GM19463 (cell line): ENCODE measurements around the gene C4A.
"Not testable (repeated sequence)": the region's sequence is repeated elsewhere in the genome, so short reads cannot be mapped to it uniquely, and the experiment has no call there.

Source experiments
- ATAC-seq: cut with Tn5 transposase; IDR thresholded peaks from one replicate; pipeline ENCODE4 v1.9.1; 2021; ENCODE audit warnings: mild to moderate bottlenecking, moderate library complexity; ENCODE audit not compliant: unreplicated experiment

C4A gene

GRCh38 chr6:31978831-31979230 lies 3.0 kb upstream of the C4A start:
- ATAC-seq: no peak

DNA sequence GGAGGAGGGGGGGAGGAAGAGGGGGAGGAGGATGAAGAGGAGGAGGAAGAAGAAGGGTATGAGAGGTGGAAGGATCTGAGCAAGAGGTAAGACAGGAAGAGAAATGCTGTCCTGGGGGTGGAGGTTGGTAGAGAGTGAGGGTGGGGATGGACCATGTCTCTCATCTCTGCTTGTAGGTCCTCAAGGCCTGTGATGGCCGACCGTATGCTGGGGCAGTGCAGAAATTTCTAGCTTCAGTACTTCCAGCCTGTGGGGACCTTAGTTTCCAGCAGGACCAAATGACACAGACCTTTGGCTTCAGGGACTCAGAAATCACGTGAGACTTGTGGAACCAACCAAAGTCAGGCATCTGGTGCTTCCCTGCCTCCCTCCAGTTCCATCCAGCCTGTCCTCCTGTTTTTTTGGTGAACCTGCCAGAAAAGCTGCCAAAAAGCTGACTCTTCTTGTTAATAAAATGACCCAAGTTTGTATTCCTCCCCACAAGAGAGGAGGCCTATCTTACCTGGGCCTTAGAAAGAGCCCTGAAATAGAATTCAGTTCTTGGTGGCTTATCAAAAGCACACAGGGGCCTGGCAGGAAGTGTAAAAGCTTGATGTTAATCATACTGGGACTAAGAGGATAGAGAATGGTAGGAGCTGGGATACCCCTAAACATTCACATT lies 2.5 kb upstream of the C4A start:
- no peak for ATAC-seq

GRCh38 chr6:31980195-31980876 lies 1.5 kb upstream of the C4A start:
- not testable (repeated sequence) for ATAC-seq

- ATAC-seq: not testable (repeated sequence)
Measured at GRCh38 chr6:31980998-31981397, 859 bp upstream of the C4A start.

DNA sequence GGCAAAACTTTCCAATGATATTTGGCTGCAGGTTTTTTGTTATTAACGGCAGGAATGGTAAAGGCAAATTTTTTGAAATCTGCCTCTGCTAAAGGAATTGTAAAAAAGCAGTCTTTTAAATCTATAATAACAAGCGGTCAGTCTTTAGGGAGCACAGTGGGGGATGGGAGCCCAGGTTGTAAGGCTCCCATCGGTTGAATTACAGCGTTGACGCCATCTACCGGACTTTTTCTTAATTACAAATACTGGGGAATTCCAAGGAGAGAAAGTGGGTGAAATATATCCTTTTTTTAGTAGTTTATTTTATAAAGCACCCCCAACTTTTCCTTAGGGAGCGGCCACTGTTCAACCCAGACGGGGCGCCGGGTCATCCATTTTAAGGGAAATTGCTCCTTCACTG lies 7.5 kb downstream of the C4A start:
- ATAC-seq: not testable (repeated sequence)

GRCh38 chr6:31994421-31994820 lies 12.6 kb downstream of the C4A start:
- not testable (repeated sequence) for ATAC-seq

GRCh38 chr6:31996385-31996784 lies 14.5 kb downstream of the C4A start:
- not testable (repeated sequence) for ATAC-seq

DNA sequence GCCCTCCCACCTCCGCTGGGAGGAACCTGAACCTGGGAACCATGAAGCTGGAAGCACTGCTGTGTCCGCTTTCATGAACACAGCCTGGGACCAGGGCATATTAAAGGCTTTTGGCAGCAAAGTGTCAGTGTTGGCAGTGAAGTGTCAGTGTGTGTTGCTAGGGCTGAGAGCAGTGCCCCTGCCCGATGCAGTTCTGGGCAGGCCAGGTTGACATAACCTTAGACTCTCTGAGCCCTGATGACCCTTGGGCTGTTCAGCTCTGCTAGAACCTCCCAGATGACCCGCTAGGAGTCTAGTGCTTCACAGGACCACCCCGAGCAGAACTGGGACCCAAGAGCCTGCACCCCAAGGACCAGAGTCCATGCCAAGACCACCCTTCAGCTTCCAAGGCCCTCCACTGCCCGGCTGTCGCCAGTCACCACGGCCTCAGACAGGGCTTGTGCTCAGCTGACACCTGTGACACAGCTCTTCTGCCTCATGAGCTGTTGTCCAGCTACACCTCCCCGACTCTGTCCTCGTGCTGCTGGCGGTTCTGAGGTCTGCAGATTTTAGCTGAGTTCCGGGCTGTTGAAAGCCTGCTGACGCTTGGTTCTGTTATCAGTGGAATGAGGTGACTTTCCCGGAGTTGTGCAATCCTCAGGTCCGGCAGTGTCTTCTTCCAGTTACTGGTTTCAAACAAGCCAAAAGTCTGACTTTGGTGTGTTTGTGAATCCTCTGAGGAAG lies 20.9 kb downstream of the C4A start:
- not testable (repeated sequence) for ATAC-seq

DNA sequence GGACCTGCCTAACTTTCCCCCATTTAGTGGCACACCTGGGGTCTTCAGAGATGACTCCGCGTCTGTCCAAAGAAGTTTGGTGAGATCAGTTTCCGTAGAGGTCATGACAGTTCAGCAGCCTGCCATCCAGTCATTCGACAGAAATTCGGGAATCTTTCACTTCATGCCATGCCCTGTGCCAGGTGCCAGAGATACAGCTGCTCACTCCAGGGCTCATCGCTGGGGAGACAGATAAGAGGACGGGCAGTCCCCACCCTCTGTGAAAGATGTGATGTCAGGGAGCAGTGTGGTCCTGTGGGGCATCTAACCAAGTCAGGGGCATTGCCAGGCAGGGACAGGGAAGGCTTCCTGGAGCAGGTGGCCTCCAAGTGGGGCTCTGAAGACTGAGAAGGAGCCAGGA lies 21.4 kb downstream of the C4A start:
- ATAC-seq: not testable (repeated sequence)

DNA sequence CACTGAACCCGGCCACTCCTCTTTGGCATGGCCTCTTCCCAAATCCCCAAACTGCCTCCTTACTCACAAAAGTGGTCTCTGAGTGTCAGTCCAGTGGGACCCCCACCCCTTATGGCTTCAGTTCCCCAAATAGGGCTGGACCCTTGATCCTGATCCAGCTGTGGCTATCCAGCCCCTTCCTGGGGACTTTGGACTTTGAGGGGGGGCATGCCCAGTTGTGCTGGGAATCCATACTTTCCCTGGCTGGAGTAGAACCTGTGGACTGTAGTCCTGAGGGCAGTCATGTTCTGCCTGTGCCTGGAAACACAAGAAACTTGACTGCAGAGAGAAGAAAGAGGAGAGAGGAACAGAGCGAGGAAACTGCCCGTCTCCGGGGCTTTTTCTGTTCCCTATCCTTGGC lies 22.5 kb downstream of the C4A start:
- ATAC-seq: not testable (repeated sequence)

GRCh38 chr6:32004864-32005537 lies 23.1 kb downstream of the C4A start:
- not testable (repeated sequence) for ATAC-seq

DNA sequence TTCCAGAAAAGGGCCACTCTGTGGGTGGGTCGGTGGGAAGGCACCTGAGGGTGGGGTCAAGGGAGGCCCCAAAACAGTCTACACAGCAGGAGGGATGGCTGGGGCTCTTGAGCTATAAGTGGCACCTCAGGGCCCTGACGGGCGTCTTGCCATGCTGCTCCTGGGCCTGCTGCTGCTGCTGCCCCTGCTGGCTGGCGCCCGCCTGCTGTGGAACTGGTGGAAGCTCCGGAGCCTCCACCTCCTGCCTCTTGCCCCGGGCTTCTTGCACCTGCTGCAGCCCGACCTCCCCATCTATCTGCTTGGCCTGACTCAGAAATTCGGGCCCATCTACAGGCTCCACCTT lies 23.7 kb downstream of the C4A start:
- not testable (repeated sequence) for ATAC-seq

DNA sequence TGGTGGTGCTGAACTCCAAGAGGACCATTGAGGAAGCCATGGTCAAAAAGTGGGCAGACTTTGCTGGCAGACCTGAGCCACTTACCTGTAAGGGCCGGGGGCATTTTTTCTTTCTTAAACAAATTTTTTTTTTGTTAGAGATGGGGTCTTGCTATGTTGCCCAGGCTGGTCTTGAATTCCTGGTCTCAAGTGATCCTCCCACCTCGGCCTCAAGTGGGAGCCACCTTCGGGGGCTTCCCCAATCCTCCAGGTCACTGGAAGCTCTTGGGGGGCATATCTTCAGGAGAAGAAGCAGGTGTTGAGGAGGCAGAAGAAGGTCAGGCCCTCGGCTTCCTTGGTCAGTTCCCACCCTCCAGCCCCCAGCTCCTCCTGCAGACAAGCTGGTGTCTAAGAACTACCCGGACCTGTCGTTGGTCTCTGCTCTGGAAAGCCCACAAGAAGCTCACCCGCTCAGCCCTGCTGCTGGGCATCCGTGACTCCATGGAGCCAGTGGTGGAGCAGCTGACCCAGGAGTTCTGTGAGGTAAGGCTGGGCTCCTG lies 24.2 kb downstream of the C4A start:
- ATAC-seq: not testable (repeated sequence)

DNA sequence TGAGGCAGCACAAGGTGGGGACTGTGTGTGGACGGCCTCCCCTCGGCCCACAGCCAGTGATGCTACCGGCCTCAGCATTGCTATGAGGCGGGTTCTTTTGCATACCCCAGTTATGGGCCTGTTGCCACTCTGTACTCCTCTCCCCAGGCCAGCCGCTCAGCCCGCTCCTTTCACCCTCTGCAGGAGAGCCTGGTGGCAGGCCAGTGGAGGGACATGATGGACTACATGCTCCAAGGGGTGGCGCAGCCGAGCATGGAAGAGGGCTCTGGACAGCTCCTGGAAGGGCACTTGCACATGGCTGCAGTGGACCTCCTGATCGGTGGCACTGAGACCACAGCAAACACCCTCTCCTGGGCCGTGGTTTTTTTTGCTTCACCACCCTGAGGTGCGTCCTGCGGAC lies 25.2 kb downstream of the C4A start:
- ATAC-seq: not testable (repeated sequence)

DNA sequence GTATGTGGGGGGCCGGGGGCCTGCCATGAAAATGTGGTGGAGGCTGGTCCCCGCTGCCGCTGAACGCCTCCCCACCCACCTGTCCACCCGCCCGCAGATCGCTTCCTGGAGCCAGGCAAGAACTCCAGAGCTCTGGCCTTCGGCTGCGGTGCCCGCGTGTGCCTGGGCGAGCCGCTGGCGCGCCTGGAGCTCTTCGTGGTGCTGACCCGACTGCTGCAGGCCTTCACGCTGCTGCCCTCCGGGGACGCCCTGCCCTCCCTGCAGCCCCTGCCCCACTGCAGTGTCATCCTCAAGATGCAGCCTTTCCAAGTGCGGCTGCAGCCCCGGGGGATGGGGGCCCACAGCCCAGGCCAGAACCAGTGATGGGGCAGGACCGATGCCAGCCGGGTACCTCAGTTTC lies 26.2 kb downstream of the C4A start:
- not testable (repeated sequence) for ATAC-seq

GRCh38 chr6:32008616-32009015 lies 26.8 kb downstream of the C4A start:
- ATAC-seq: not testable (repeated sequence)

GRCh38 chr6:32009537-32009936 lies 27.7 kb downstream of the C4A start:
- ATAC-seq: not testable (repeated sequence)

GRCh38 chr6:32010856-32011530 lies 29.1 kb downstream of the C4A start:
- ATAC-seq: not testable (repeated sequence)

GRCh38 chr6:32012941-32013617 lies 31.2 kb downstream of the C4A start:
- not testable (repeated sequence) for ATAC-seq

DNA sequence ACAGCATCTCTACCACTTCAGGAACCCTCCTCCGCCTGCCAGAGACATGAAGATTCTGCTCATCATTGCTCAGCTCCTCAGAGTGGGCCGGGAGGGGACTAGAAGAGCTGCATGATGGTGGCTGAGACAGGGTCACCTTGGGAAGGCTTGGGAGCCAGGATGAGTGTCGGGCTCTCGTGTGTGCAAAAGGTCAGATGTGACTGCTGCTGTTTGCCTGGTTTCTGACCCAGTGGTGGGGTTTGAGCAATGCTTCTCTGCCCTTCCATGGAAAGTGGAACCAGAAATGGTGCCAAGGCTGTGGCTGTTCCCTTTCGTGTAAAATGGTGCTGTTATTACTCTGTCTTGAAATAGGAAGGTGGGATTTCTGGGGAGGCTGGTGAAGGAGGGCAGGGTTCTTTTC lies 31.9 kb downstream of the C4A start:
- ATAC-seq: not testable (repeated sequence)
